Measurements from ENCODE around the gene GFI1B. TPM values are rescaled to one million over a fixed set of nuclear protein-coding genes. Genes with fewer than 3 reads are reported as not detected.
"Not testable (repeated sequence)": the region's sequence is repeated elsewhere in the genome, so short reads cannot be mapped to it uniquely, and the experiment has no call there.

The GFI1B gene
- total RNA-seq, 1 donor from 2014 or later, result not detected

- Histone ChIP-seq H3K27ac (no peak overlapping the region), H3K27me3 (no peaks in the 10 kb centered on the region), H3K4me3 (no peak overlapping the region), H3K36me3 (no peaks in the 10 kb centered on the region), H3K4me1 (no peaks in the 10 kb centered on the region), H3K9me3 (no peaks in the 10 kb centered on the region)
- intact Hi-C loops (cut with DNase I), result no loop called here
- TF ChIP-seq CTCF (IDR thresholded peaks at IDR 0.05), result no peak
- DNase-seq (ENCODE audit: low spot score in 2 of 2), result no peak
Observed at GRCh38 chr9:132988244-132989013, 9.9 kb downstream of the GFI1B start.

GRCh38 chr9:132989014-132989310 is 10.5 kb downstream of the GFI1B start:
- no peak overlapping the region for H3K27ac ChIP-seq
- no peaks in the 10 kb centered on the region for H3K27me3 ChIP-seq
- TF ChIP-seq CTCF (IDR thresholded peaks at IDR 0.05), result no peak
- H3K4me1 ChIP-seq, result no peaks in the 10 kb centered on the region
- no peak overlapping the region for H3K4me3 ChIP-seq
- DNase-seq (ENCODE audit: low spot score in 2 of 2), result no peak
- intact Hi-C loops (cut with DNase I), result no loop called here
- H3K36me3 ChIP-seq, result no peaks in the 10 kb centered on the region
- H3K9me3 ChIP-seq, result no peaks in the 10 kb centered on the region

GRCh38 chr9:132989414-132989996 is 11.0 kb downstream of the GFI1B start:
- Histone ChIP-seq H3K9me3 (no peaks in the 10 kb centered on the region), H3K4me1 (no peaks in the 10 kb centered on the region), H3K27me3 (no peaks in the 10 kb centered on the region), H3K36me3 (no peaks in the 10 kb centered on the region), H3K27ac (no peak overlapping the region), H3K4me3 (no peak overlapping the region)
- no peak for TF ChIP-seq CTCF (IDR thresholded peaks at IDR 0.05)
- intact Hi-C loops (cut with DNase I), result no loop called here
- DNase-seq (ENCODE audit: low spot score in 2 of 2), result no peak

GRCh38 chr9:132989998-132990557 is 11.6 kb downstream of the GFI1B start:
- intact Hi-C loops (cut with DNase I); H3K9me3 ChIP-seq; H3K4me3 ChIP-seq; DNase-seq (ENCODE audit: low spot score in 2 of 2); H3K27ac ChIP-seq; H3K27me3 ChIP-seq; H3K4me1 ChIP-seq; H3K36me3 ChIP-seq: not testable (repeated sequence)

- no peak for TF ChIP-seq CTCF (IDR thresholded peaks at IDR 0.05)
- Histone ChIP-seq H3K27me3 (no peaks in the 10 kb centered on the region), H3K9me3 (no peaks in the 10 kb centered on the region), H3K4me1 (no peaks in the 10 kb centered on the region), H3K27ac (no peak overlapping the region), H3K4me3 (no peak overlapping the region), H3K36me3 (no peaks in the 10 kb centered on the region)
- intact Hi-C loops (cut with DNase I), result no loop called here
- DNase-seq (ENCODE audit: low spot score in 2 of 2), result no peak
Observed at GRCh38 chr9:132990781-132991180, 12.3 kb downstream of the GFI1B start.
